Measurements from ENCODE around the gene RHNO1.

The RHNO1 gene

GRCh38 chr12:2884810-2885209 lies 7.8 kb downstream of the RHNO1 start:
- no peak for TF ChIP-seq CTCF (IDR thresholded peaks at IDR 0.05)

- no peak for TF ChIP-seq CTCF (IDR thresholded peaks at IDR 0.05)
Measured at GRCh38 chr12:2886768-2887450, 9.9 kb downstream of the RHNO1 start.

- TF ChIP-seq CTCF (IDR thresholded peaks at IDR 0.05): no peak
Measured at GRCh38 chr12:2890001-2890387, 13.0 kb downstream of the RHNO1 start.

GRCh38 chr12:2890388-2891239 lies 13.6 kb downstream of the RHNO1 start, which contains the start of gene TULP3:
TSS of gene TULP3 (plus strand) at chr12:2890891. CDS start at chr12:2890948, 57 bp downstream.
- TF ChIP-seq CTCF (IDR thresholded peaks at IDR 0.05): no peak

DNA sequence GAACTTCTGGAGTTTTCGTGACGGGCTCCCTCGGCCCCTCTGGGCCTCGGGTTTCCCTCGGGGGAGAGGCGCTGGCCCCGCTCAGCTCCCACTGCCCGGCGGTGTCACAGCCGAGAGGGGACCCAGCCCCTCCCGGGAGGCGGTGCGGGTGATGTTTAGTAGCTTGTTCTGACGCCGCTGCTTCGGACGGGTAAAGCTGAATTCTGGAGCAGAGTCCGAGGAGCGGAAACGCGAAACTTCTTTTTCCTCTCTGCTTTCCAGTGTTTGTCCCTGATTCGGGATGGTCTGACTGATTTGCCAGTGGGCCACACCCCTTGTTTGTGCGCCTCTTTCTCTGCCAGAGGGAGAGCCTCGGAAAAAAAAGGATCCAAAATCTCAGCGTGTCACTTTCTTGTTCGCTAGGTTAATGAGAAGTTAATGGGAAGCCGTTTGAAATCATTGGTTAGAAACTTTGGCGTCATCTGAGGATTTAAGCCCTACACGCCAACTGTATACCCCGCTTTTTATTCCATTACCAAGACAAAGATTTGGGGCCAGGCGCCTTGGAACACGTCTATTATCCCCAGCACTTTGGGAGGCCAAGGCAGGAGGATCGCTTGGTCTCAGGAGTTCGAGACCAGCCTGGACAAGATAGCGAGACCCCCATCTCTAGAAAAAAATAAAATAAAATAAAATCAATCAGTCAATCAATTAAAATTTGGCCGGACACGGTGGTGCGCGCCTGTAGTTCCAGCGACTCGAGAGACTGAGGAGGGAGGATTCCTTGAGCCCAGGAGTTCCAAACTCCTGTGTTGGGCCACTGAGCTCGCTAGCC lies 14.4 kb downstream of the RHNO1 start:
- no peak for TF ChIP-seq CTCF (IDR thresholded peaks at IDR 0.05)

DNA sequence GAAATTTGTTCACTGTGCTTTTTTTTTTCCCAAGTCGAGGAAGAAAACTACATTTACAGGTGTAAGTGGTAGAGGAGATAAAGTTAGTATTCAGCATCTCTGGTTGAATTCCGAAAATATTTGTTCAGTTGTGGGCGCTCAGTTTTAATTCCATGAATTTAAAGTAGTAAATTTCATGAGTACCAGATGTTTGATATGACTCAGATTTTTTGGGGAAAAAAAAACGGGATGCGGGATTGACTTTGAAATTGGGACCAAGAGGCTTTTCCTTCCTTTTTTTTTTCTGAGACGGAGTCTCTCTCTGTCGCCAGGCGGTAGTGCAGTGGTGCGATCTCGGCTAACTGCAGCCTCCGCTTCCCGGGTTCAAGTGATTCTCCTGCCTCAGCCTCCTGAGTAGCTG lies 15.2 kb downstream of the RHNO1 start:
- no peak for TF ChIP-seq CTCF (IDR thresholded peaks at IDR 0.05)

GRCh38 chr12:2893007-2893406 lies 16.0 kb downstream of the RHNO1 start:
- TF ChIP-seq CTCF (IDR thresholded peaks at IDR 0.05): no peak

Data from LNCAP (cell line).